Activated B cell treated with CpG ODN at 0.5 μM for 24 hours (primary cell): ENCODE results near the gene DRG1. TPM values are rescaled to one million over a fixed set of nuclear protein-coding genes. Genes with fewer than 3 reads are reported as not detected.
"Not testable (repeated sequence)": the region's sequence is repeated elsewhere in the genome, so short reads cannot be mapped to it uniquely, and the experiment has no call there.

Experiments
- ATAC-seq: fragments of 200-7000 bp; cut with Tn5 transposase; one replicate; pipeline ENCODE4 v1.10.0; 2021; ENCODE audit warnings: low read depth, mild to moderate bottlenecking, moderate library complexity
- CTCF ChIA-PET: fragments of 350-600 bp; sonication (Branson Sonifier 250); formaldehyde crosslinking; loops from one replicate; lab custom pipeline; 2021; ENCODE audit warnings: antibody characterized with exemption; lab: Charles Lee
- POLR2A ChIA-PET: fragments of 350-600 bp; sonication (Branson Sonifier 250); formaldehyde crosslinking; loops from one replicate; lab custom pipeline; 2021; ENCODE audit warnings: antibody characterized with exemption; lab: Charles Lee
- DNase-seq: peaks from one replicate; pipeline ENCODE4 v3.0.0; 2022
- H3K27ac Mint-ChIP-seq: one replicate; pipeline ENCODE4 v1.8.0; 2020; ENCODE audit warnings: mixed read lengths
- H3K27me3 Mint-ChIP-seq: one replicate; pipeline ENCODE4 v1.8.0; 2021; ENCODE audit warnings: mixed read lengths
- H3K36me3 Mint-ChIP-seq: one replicate; pipeline ENCODE4 v1.8.0; 2021; ENCODE audit warnings: low read depth, mixed read lengths
- H3K4me1 Mint-ChIP-seq: one replicate; pipeline ENCODE4 v1.8.0; 2021; ENCODE audit warnings: mixed read lengths
- H3K4me3 Mint-ChIP-seq: one replicate; pipeline ENCODE4 v1.8.0; 2020; ENCODE audit warnings: mild to moderate bottlenecking, mixed read lengths
- H3K9me3 Mint-ChIP-seq: one replicate; pipeline ENCODE4 v1.8.0; 2020; ENCODE audit warnings: mixed read lengths
- intact Hi-C: fragments of 100-400 bp; cut with micrococcal nuclease; formaldehyde crosslinking; loops from one replicate; pipeline ENCODE4 v1.15.1; 2024
- total RNA-seq: library from RNA; stranded (reverse); gene quantifications from 2 replicates; pipeline ENCODE4 v1.2.3, GENCODE V29; 2022
- TF ChIP-seq, protein P1 (sequence below): fragments of 200-600 bp; IDR thresholded peaks from one replicate; pipeline ENCODE4 v1.8.0; 2022; ENCODE audit warnings: antibody characterized with exemption, mild to moderate bottlenecking

Gene DRG1
- total RNA-seq, 1 donor from 2014 or later = 68.5 TPM

DNA sequence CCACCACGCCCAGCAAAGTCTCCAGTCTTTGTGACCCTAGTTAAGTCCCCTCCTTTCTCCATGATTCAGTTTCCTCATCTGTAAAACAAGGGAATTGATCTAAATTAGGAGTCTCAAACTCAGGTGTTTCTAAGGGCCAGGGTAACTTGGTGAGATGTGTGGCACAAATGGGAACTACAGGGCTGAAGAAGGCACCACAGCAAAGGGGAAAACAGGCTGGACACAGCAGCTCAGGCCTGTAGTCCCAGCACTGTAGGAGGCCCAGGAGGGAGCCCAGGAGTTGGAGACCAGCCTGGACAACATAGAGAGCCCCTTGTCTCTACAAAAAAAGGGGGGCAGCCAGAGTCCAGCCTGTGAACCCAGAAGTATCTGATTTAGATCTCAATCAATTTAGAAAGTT lies 37.7 kb upstream of the DRG1 start:
- DNase-seq (no peak), ATAC-seq (no peak)
- Mint-ChIP-seq H3K4me1 (no peaks in the 10 kb centered on the region), H3K27me3 (peaks cover 2% of the 10 kb centered on the region), H3K36me3 (no peaks in the 10 kb centered on the region), H3K27ac (no peak overlapping the region), H3K4me3 (no peak overlapping the region), H3K9me3 (no peaks in the 10 kb centered on the region)
- intact Hi-C loops = no loop called here
- CTCF ChIA-PET = no interaction called here
- TF ChIP-seq, protein P1, sequence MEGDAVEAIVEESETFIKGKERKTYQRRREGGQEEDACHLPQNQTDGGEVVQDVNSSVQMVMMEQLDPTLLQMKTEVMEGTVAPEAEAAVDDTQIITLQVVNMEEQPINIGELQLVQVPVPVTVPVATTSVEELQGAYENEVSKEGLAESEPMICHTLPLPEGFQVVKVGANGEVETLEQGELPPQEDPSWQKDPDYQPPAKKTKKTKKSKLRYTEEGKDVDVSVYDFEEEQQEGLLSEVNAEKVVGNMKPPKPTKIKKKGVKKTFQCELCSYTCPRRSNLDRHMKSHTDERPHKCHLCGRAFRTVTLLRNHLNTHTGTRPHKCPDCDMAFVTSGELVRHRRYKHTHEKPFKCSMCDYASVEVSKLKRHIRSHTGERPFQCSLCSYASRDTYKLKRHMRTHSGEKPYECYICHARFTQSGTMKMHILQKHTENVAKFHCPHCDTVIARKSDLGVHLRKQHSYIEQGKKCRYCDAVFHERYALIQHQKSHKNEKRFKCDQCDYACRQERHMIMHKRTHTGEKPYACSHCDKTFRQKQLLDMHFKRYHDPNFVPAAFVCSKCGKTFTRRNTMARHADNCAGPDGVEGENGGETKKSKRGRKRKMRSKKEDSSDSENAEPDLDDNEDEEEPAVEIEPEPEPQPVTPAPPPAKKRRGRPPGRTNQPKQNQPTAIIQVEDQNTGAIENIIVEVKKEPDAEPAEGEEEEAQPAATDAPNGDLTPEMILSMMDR = no peak
- POLR2A ChIA-PET = no interaction called here

DNA sequence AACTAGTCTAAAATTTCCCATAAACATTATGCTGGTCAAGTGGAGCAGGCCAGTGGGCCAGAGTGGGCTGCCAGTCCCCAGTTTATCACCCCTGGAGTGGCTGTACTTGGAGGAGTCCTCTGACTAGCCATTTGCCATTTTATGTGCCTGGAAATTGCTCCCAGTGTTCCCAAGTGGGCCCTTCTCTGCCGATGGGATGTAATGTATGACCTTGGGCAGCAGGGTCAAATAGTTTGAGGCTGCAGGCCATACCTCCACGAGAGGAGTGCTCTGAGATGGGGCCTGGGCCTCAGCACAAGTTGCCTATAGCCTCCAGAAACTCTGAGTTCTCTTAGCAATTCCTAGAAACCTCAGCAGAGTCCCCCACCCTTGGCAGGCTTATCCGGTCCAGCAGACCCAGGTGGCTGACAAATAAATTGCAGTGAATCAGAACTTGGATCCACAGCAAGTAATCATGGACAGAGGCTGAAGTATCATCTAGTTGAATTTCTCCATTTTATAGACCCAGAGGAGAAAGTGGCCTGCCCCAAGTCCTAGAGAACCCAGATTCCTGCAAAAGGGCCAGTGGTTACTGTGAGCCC lies 35.4 kb upstream of the DRG1 start:
- CTCF ChIA-PET = no interaction called here
- POLR2A ChIA-PET = no interaction called here
- TF ChIP-seq, protein P1 = no peak
- H3K9me3 Mint-ChIP-seq = no peaks in the 10 kb centered on the region
- no peaks in the 10 kb centered on the region for H3K36me3 Mint-ChIP-seq
- H3K27me3 Mint-ChIP-seq = no peaks in the 10 kb centered on the region
- H3K27ac Mint-ChIP-seq = no peak overlapping the region
- ATAC-seq (no peak), DNase-seq (no peak)
- no peak overlapping the region for H3K4me3 Mint-ChIP-seq
- intact Hi-C loops = no loop called here
- no peaks in the 10 kb centered on the region for H3K4me1 Mint-ChIP-seq

DNA sequence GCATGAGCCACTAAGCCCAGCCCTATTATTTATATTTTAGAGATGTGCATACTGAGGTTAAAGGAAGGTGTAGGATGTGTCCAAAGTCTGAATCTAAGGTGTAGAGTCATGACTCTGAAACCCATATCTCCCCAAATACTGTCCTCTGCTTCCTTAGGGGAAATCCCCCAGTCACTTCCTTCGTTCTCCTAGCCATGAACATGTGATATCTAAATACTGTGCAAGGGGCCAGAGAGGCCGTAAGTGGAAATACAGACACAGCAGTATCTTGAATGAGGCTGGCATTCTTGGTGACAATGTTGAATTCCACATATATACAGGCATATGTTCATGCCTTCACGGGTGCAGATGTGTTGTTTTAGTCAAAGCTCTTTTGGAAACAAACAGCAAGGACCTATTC lies 32.0 kb upstream of the DRG1 start:
- no peaks in the 10 kb centered on the region for H3K4me1 Mint-ChIP-seq
- no peak overlapping the region for H3K27ac Mint-ChIP-seq
- H3K36me3 Mint-ChIP-seq = no peaks in the 10 kb centered on the region
- no peaks in the 10 kb centered on the region for H3K27me3 Mint-ChIP-seq
- ChIA-PET CTCF (no interaction called here), POLR2A (no interaction called here)
- TF ChIP-seq, protein P1 = no peak
- intact Hi-C loops = no loop called here
- H3K4me3 Mint-ChIP-seq = no peak overlapping the region
- no peaks in the 10 kb centered on the region for H3K9me3 Mint-ChIP-seq
- no peak for ATAC-seq
- DNase-seq = no peak

DNA sequence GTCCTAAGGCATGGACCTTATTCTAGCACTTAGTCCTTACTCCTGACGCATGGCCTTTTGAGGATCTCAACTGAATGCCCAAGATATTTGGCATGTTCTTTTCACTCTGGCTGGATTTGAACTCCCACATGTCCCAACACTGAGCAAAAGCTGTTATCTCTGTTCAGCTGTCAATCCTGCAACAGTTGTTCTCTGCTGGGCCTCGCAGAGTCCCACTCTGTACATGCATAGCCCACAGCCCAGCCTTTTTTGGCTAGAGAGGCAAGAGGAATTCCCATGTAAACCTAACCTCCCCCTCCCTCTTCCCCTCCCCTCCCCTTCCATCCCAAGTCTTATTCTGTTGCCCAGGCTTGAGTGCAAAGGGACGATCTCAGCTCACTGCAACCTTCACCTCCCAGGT lies 21.8 kb upstream of the DRG1 start:
- Mint-ChIP-seq H3K36me3 (no peaks in the 10 kb centered on the region), H3K4me1 (no peaks in the 10 kb centered on the region), H3K9me3 (no peaks in the 10 kb centered on the region), H3K27me3 (no peaks in the 10 kb centered on the region), H3K4me3 (no peak overlapping the region), H3K27ac (no peak overlapping the region)
- ATAC-seq (no peak), DNase-seq (no peak)
- POLR2A ChIA-PET = no interaction called here
- intact Hi-C loops = no loop called here
- TF ChIP-seq, protein P1 = no peak
- CTCF ChIA-PET = no interaction called here

DNA sequence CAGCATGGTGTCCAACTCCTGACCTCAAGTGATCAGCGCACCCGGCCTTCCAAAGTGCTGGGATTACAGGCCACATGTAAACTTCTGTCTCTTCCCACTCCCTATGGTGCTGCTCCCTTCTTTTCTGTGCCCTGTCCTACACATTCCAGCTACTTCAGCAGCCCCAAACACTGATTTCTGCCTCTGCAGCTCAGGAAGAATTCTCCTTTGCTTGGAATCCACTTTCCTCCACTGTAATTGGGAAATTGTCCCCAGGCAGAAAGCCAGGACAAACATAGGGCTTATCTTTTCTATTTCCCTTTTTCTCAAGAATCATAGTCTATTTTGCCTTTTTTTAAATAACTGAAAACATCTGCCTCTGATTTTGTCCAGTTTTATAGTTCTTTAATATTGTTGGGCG lies 21.3 kb upstream of the DRG1 start:
- Mint-ChIP-seq H3K27ac (no peak overlapping the region), H3K36me3 (no peaks in the 10 kb centered on the region), H3K4me3 (no peak overlapping the region), H3K27me3 (no peaks in the 10 kb centered on the region), H3K9me3 (no peaks in the 10 kb centered on the region), H3K4me1 (no peaks in the 10 kb centered on the region)
- TF ChIP-seq, protein P1 = no peak
- intact Hi-C loops = no loop called here
- POLR2A ChIA-PET = no interaction called here
- DNase-seq (no peak), ATAC-seq (no peak)
- CTCF ChIA-PET = no interaction called here

DNA sequence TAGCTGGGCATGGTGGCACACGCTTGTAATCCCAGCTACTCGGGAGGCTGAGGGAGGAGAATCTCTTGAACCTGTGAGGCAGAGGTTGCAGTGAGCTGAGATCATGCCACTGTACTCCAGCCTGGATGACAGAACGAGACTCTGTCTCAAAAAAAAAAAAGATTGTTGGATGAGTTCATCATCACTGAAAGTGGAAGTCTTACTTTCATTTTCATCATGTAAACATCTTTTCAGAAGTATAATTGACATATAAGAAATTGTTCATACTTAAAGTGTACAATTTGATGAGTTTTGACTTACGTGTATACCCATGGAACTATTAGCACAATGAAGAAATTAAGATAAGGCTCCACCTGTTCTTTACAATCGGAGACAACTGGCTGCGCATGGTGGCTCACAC lies 20.8 kb upstream of the DRG1 start:
- H3K36me3 Mint-ChIP-seq, intact Hi-C loops, CTCF ChIA-PET, H3K9me3 Mint-ChIP-seq, H3K4me1 Mint-ChIP-seq, ATAC-seq, H3K4me3 Mint-ChIP-seq, DNase-seq, H3K27ac Mint-ChIP-seq, H3K27me3 Mint-ChIP-seq: not testable (repeated sequence)
- POLR2A ChIA-PET = interaction anchor here (0.7 kb wide), 1 partner anchor 216 kb away, joined by 5 read pairs; no protein-coding TSS in a partner anchor
